ENCODE data around the gene GALNT1. TPM values are rescaled to one million over a fixed set of nuclear protein-coding genes. Genes with fewer than 3 reads are reported as not detected.

The GALNT1 gene
- total and polyA plus RNA-seq, 9 donors, result 20.0 to 60.2 (median 40.4) TPM

DNA sequence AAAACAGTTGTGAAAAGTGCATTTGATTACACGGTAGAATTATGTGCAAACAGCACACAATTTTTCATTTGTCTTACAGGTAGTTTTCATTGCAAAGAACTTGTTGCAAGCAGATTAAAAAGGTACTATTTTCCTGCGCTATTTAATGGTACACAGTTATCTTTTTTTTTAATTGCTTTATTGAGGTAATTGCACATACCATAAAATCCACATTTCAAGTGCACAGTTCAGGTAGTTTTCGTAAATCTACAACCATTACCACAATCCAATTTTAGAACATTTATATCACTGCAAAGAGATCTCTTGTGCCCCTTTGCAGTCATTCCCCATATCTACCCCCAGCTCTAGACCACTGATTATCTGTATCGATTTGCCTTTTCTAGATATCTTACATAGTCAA lies 2.6 kb upstream of the GALNT1 start:
- H3K9me3 ChIP-seq, result no peaks in the 10 kb centered on the region
- TF ChIP-seq POLR2A (IDR thresholded peaks at IDR 0.05) (no peak), EP300 (IDR thresholded peaks at IDR 0.05) (no peak)
- TF ChIP-seq, protein P1, sequence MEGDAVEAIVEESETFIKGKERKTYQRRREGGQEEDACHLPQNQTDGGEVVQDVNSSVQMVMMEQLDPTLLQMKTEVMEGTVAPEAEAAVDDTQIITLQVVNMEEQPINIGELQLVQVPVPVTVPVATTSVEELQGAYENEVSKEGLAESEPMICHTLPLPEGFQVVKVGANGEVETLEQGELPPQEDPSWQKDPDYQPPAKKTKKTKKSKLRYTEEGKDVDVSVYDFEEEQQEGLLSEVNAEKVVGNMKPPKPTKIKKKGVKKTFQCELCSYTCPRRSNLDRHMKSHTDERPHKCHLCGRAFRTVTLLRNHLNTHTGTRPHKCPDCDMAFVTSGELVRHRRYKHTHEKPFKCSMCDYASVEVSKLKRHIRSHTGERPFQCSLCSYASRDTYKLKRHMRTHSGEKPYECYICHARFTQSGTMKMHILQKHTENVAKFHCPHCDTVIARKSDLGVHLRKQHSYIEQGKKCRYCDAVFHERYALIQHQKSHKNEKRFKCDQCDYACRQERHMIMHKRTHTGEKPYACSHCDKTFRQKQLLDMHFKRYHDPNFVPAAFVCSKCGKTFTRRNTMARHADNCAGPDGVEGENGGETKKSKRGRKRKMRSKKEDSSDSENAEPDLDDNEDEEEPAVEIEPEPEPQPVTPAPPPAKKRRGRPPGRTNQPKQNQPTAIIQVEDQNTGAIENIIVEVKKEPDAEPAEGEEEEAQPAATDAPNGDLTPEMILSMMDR (IDR thresholded peaks at IDR 0.05), result no peak
- H3K4me3 ChIP-seq, result no peak overlapping the region
- H3K4me1 ChIP-seq (ENCODE audit: insufficient read depth), result peaks cover 4% of the 10 kb centered on the region
- H3K27me3 ChIP-seq, result no peaks in the 10 kb centered on the region
- 80 to 89% (median 85%) methylated on average over 4 of the region's 4 CpGs for WGBS, 3 donors
- no peak overlapping the region for H3K27ac ChIP-seq
- H3K36me3 ChIP-seq, result no peaks in the 10 kb centered on the region
- intact Hi-C loops (cut with DNase I), result no loop called here
- DNase-seq, result no peak

DNA sequence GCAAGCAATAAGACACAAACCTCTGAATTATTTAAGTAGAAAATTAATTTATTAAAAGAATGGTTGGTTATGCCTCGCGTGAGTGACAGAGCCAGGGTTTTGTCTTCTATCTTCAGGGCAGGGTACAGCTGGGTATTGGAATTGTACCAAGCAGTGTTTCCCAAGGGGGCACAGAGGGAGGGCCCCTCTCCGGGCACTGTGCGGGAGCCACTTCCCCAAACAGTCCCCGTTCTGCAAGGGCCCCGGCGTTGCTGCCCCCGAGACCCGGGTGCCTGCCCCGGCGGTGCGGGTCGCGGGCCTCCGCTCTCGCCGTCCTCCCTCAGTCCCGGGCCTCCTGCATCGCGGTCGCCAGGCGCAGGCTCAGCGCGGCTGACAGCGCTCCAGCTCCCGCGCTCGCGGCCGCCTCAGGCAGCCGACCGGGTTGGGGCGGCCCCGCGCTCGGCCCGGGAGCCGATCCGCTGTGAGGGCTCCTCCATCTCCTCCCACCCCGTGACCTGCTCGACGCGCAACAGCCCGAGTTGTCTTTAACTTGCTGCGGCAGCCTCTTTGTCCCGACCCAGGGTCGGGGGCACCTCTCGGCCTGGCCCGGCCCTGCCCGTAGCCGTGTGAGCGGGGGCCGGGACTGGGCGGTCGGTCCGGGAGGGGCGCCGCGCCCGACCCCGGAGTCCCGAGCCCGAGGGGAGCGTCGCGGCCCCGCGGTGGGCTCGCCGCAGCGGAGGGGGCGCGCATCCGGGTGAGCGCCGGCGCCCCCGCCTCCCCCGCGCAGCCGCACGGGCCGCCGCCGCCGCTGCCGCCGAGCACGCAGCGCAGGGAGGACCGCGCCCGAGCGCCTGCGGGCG lies 620 bp upstream of the GALNT1 start:
- Histone ChIP-seq H3K4me3 (peak overlapping the region; percentile 81), H3K9me3 (no peaks in the 10 kb centered on the region), H3K27me3 (no peaks in the 10 kb centered on the region), H3K27ac (peak overlapping the region; percentile 81 to 98), H3K36me3 (no peaks in the 10 kb centered on the region), H3K4me1 (ENCODE audit: insufficient read depth) (peaks cover 4% of the 10 kb centered on the region)
- intact Hi-C loops (cut with DNase I), result loop anchor here in 1 of 4 donors (10.0 kb wide), 1 partner anchor 76 kb away; no protein-coding TSS in a partner anchor
- TF ChIP-seq, protein P1 (IDR thresholded peaks at IDR 0.05), result no peak
- TF ChIP-seq EP300 (IDR thresholded peaks at IDR 0.05) (no peak), POLR2A (IDR thresholded peaks at IDR 0.05) (no peak)
- 0 to 1% (median 1%) methylated on average over 21 to 95 of the region's 96 CpGs for WGBS, 3 donors
- DNase-seq, result peak; percentile 55 to 75 (median 69)

- Histone ChIP-seq H3K36me3 (no peaks in the 10 kb centered on the region), H3K4me1 (ENCODE audit: insufficient read depth) (peaks cover 4% of the 10 kb centered on the region), H3K9me3 (no peaks in the 10 kb centered on the region), H3K27me3 (no peaks in the 10 kb centered on the region), H3K4me3 (peak overlapping the region; percentile 79), H3K27ac (no peak overlapping the region)
- TF ChIP-seq POLR2A (IDR thresholded peaks at IDR 0.05), result no peak
- TF ChIP-seq, protein P1 (IDR thresholded peaks at IDR 0.05), result no peak
- TF ChIP-seq EP300 (IDR thresholded peaks at IDR 0.05), result no peak
- peak; percentile 12 to 59 (median 35) for DNase-seq
- 1 to 2% (median 1%) methylated on average over 48 to 51 of the region's 51 CpGs for WGBS, 3 donors
- intact Hi-C loops (cut with DNase I), result loop anchor here in 1 of 4 donors (10.0 kb wide), 1 partner anchor 77 kb away; no protein-coding TSS in a partner anchor
Measured at GRCh38 chr18:35581898-35582641, 530 bp downstream of the GALNT1 start.

DNA sequence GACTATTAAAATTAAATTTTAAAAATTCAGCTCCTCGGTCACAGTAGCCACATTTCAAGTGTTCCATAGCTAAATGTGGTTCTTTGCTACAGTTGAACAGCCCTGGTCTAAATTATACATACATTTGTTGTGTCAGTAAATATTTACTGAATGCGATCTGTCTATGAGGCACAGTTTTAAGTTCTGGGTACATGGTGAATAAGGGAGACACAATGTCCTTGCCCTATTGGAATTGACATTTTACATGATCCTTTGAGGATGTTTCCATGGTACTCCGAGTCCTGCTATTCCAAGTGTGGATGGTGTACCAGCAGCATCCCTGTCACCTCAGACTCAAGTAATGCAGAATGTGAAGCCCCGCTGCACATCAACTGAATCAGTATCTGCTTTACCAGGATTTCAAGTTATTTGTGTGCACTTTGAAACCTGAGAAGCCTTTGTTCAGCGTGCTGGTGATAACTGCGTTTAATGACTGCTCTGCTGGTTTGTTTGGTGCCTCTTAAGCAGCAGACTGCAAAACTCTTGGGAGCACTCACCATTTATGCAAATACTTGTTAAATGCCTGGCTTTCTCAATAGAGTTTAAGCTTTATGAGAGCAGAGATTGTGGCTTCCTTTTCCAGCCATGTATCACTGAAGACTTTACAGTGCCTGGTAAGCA lies 1.5 kb downstream of the GALNT1 start:
- no peaks in the 10 kb centered on the region for H3K27me3 ChIP-seq
- TF ChIP-seq POLR2A (IDR thresholded peaks at IDR 0.05) (no peak), EP300 (IDR thresholded peaks at IDR 0.05) (no peak)
- TF ChIP-seq, protein P1 (IDR thresholded peaks at IDR 0.05), result no peak
- DNase-seq, result no peak
- intact Hi-C loops (cut with DNase I), result loop anchor here in 1 of 4 donors (10.0 kb wide), 1 partner anchor 78 kb away; no protein-coding TSS in a partner anchor
- no peaks in the 10 kb centered on the region for H3K9me3 ChIP-seq
- H3K36me3 ChIP-seq, result no peaks in the 10 kb centered on the region
- peaks cover 4% of the 10 kb centered on the region for H3K4me1 ChIP-seq (ENCODE audit: insufficient read depth)
- no peak overlapping the region for H3K27ac ChIP-seq
- no peak overlapping the region for H3K4me3 ChIP-seq
- 54 to 58% (median 55%) methylated on average over 6 of the region's 6 CpGs for WGBS, 3 donors
